Measurements from ENCODE around the gene IQSEC2.

The IQSEC2 gene

DNA sequence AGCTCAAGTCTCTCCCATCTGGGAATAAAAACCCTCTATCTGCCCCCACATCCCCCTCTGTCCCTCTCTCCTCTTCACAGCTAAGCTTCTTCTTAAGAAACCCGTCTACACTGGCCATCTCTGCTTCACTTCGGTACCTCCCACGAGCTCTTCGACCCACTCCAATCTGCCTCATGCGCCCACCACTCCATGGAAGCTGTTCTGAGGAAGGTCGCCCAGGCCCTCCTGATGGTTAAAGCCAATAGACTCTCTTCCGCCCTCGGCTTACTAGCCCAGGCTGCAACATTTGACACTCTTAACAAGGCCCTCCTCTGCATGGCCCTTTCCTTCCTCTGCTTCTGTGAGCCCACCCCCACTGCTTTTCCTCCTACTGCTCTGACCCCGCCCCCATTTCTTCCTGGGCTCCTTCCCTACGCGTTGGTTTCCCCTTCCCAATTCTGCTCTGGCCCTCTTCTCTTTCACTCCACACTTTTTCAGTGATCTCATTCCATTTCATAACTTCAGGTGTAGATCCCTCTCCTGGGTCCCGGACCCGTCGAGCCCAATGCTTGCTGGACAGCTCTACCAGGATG, 11.8 kb downstream of the IQSEC2 start (continued):
- TF ChIP-seq, protein P1, sequence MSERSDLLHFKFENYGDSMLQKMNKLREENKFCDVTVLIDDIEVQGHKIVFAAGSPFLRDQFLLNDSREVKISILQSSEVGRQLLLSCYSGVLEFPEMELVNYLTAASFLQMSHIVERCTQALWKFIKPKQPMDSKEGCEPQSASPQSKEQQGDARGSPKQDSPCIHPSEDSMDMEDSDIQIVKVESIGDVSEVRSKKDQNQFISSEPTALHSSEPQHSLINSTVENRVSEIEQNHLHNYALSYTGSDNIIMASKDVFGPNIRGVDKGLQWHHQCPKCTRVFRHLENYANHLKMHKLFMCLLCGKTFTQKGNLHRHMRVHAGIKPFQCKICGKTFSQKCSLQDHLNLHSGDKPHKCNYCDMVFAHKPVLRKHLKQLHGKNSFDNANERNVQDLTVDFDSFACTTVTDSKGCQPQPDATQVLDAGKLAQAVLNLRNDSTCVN (tag by site-specific recombination; optimal IDR thresholded peaks at IDR 0.05), result no peak
- TF ChIP-seq ZFHX2 (tag by site-specific recombination; conservative IDR thresholded peaks at IDR 0.05) (peak; percentile 95), ZNF37A (tag by site-specific recombination; IDR thresholded peaks at IDR 0.05) (no peak), KLF10 (tag by site-specific recombination; IDR thresholded peaks at IDR 0.05) (no peak), ZNF747 (tag by site-specific recombination; IDR thresholded peaks at IDR 0.05) (no peak), ZNF175 (tag by site-specific recombination; IDR thresholded peaks at IDR 0.05) (no peak)
- TF ChIP-seq, protein P2, sequence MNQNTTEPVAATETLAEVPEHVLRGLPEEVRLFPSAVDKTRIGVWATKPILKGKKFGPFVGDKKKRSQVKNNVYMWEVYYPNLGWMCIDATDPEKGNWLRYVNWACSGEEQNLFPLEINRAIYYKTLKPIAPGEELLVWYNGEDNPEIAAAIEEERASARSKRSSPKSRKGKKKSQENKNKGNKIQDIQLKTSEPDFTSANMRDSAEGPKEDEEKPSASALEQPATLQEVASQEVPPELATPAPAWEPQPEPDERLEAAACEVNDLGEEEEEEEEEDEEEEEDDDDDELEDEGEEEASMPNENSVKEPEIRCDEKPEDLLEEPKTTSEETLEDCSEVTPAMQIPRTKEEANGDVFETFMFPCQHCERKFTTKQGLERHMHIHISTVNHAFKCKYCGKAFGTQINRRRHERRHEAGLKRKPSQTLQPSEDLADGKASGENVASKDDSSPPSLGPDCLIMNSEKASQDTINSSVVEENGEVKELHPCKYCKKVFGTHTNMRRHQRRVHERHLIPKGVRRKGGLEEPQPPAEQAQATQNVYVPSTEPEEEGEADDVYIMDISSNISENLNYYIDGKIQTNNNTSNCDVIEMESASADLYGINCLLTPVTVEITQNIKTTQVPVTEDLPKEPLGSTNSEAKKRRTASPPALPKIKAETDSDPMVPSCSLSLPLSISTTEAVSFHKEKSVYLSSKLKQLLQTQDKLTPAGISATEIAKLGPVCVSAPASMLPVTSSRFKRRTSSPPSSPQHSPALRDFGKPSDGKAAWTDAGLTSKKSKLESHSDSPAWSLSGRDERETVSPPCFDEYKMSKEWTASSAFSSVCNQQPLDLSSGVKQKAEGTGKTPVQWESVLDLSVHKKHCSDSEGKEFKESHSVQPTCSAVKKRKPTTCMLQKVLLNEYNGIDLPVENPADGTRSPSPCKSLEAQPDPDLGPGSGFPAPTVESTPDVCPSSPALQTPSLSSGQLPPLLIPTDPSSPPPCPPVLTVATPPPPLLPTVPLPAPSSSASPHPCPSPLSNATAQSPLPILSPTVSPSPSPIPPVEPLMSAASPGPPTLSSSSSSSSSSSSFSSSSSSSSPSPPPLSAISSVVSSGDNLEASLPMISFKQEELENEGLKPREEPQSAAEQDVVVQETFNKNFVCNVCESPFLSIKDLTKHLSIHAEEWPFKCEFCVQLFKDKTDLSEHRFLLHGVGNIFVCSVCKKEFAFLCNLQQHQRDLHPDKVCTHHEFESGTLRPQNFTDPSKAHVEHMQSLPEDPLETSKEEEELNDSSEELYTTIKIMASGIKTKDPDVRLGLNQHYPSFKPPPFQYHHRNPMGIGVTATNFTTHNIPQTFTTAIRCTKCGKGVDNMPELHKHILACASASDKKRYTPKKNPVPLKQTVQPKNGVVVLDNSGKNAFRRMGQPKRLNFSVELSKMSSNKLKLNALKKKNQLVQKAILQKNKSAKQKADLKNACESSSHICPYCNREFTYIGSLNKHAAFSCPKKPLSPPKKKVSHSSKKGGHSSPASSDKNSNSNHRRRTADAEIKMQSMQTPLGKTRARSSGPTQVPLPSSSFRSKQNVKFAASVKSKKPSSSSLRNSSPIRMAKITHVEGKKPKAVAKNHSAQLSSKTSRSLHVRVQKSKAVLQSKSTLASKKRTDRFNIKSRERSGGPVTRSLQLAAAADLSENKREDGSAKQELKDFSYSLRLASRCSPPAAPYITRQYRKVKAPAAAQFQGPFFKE (tag by site-specific recombination; IDR thresholded peaks at IDR 0.05; ENCODE audit: borderline replicate concordance), result no peak

GRCh38 chrX:53268173-53268572, 13.2 kb downstream of the IQSEC2 start:
- Histone ChIP-seq H3K4me1 (ENCODE audit: control insufficient read depth, insufficient read depth, low read length) (peaks cover 2% of the 10 kb centered on the region; the same call in 1 of the 2 replicates), H3K36me3 (ENCODE audit: control insufficient read depth in 2 of 2, insufficient read depth in 1 of 2, low read length in 2 of 2) (no peaks in the 10 kb centered on the region), H3K9me3 (ENCODE audit: control insufficient read depth, insufficient read depth, low read depth, low read length) (no peaks in the 10 kb centered on the region), H3K27ac (ENCODE audit: extremely low read depth, low read depth, low read length) (no peak overlapping the region), H3K4me3 (ENCODE audit: low read depth, low read length) (no peak overlapping the region)
- ChIA-PET POLR2A (no interaction called here), CTCF (interaction anchor here (0.9 to 1.1 kb wide), 3 partner anchors 11 to 50 kb away, joined by 3 read pairs; partner anchors contain the start of gene IQSEC2)
- no peak for TF ChIP-seq ZNF658 (tag by site-specific recombination; IDR thresholded peaks at IDR 0.05)
- no peak for TF ChIP-seq GLI4 (tag by site-specific recombination; IDR thresholded peaks at IDR 0.05)
- no peak for TF ChIP-seq ZSCAN16 (tag by site-specific recombination; IDR thresholded peaks at IDR 0.05)
- TF ChIP-seq, protein P3, sequence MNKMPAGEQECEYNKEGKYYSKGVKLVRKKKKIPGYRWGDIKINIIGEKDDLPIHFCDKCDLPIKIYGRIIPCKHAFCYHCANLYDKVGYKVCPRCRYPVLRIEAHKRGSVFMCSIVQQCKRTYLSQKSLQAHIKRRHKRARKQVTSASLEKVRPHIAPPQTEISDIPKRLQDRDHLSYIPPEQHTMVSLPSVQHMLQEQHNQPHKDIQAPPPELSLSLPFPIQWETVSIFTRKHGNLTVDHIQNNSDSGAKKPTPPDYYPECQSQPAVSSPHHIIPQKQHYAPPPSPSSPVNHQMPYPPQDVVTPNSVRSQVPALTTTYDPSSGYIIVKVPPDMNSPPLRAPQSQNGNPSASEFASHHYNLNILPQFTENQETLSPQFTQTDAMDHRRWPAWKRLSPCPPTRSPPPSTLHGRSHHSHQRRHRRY (tag by site-specific recombination; IDR thresholded peaks at IDR 0.05), result no peak
- no peak for TF ChIP-seq ZNF16 (tag by site-specific recombination; IDR thresholded peaks at IDR 0.05; ENCODE audit: low read depth)
- TF ChIP-seq PRDM4 (tag by site-specific recombination; IDR thresholded peaks at IDR 0.05), result no peak
- TF ChIP-seq, protein P4, sequence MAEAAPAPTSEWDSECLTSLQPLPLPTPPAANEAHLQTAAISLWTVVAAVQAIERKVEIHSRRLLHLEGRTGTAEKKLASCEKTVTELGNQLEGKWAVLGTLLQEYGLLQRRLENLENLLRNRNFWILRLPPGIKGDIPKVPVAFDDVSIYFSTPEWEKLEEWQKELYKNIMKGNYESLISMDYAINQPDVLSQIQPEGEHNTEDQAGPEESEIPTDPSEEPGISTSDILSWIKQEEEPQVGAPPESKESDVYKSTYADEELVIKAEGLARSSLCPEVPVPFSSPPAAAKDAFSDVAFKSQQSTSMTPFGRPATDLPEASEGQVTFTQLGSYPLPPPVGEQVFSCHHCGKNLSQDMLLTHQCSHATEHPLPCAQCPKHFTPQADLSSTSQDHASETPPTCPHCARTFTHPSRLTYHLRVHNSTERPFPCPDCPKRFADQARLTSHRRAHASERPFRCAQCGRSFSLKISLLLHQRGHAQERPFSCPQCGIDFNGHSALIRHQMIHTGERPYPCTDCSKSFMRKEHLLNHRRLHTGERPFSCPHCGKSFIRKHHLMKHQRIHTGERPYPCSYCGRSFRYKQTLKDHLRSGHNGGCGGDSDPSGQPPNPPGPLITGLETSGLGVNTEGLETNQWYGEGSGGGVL (tag by site-specific recombination; IDR thresholded peaks at IDR 0.05), result no peak
- TF ChIP-seq TSHZ1 (tag by site-specific recombination; IDR thresholded peaks at IDR 0.05; ENCODE audit: borderline replicate concordance), result no peak
- TF ChIP-seq ZBTB1 (tag by site-specific recombination; IDR thresholded peaks at IDR 0.05), result no peak
- no peak for TF ChIP-seq ZNF530 (tag by site-specific recombination; IDR thresholded peaks at IDR 0.05; ENCODE audit: low read depth)
- no peak for TF ChIP-seq KLF16 (tag by site-specific recombination; IDR thresholded peaks at IDR 0.05)
- no peak for TF ChIP-seq MEIS1 (CRISPR knock-in tag; IDR thresholded peaks at IDR 0.05; ENCODE audit: borderline replicate concordance)
- no peak for TF ChIP-seq SP2 (tag by site-specific recombination; IDR thresholded peaks at IDR 0.05)
